Smooth muscle cell (in vitro differentiated cells): ENCODE measurements around the gene UBN1. TPM values are rescaled to one million over a fixed set of nuclear protein-coding genes. Genes with fewer than 3 reads are reported as not detected.

Experiments
- DNase-seq: peaks from one replicate; lab custom pipeline; 2025; ENCODE audit not compliant: unreplicated experiment; lab: John Stamatoyannopoulos, UW
- H2AFZ ChIP-seq: fragments of 200-600 bp; sonication (generic); 2 replicates; pipeline ENCODE4 v1.6.0; 2016; ENCODE audit warnings: antibody characterized with exemption, low read depth, mild to moderate bottlenecking
- H3F3A ChIP-seq: fragments of 200-600 bp; sonication (generic); 2 replicates; pipeline ENCODE4 v1.6.0; 2017; ENCODE audit warnings: antibody characterized with exemption, low read depth
- H3K27ac ChIP-seq: fragments of 200-600 bp; sonication (generic); 2 replicates; pipeline ENCODE4 v1.5.1; 2016; ENCODE audit warnings: low read depth, mild to moderate bottlenecking
- H3K27me3 ChIP-seq: fragments of 200-600 bp; sonication (generic); 2 replicates; pipeline ENCODE4 v1.6.1; 2016; ENCODE audit warnings: low read depth, mild to moderate bottlenecking
- H3K36me3 ChIP-seq: fragments of 200-600 bp; sonication (generic); 2 replicates; pipeline ENCODE4 v1.5.1; 2016; ENCODE audit warnings: low read depth
- H3K4me1 ChIP-seq: fragments of 200-600 bp; sonication (generic); 2 replicates; pipeline ENCODE4 v1.5.1; 2016; ENCODE audit warnings: low read depth
- H3K4me2 ChIP-seq: fragments of 200-600 bp; sonication (generic); 2 replicates; pipeline ENCODE4 v1.6.0; 2016; ENCODE audit warnings: mild to moderate bottlenecking
- H3K4me3 ChIP-seq: fragments of 200-600 bp; sonication (generic); 2 replicates; pipeline ENCODE4 v1.5.1; 2016; ENCODE audit warnings: mild to moderate bottlenecking
- H3K79me2 ChIP-seq: fragments of 200-600 bp; sonication (generic); 2 replicates; pipeline ENCODE4 v1.6.0; 2016; ENCODE audit warnings: low read depth, mild to moderate bottlenecking
- H3K9ac ChIP-seq: fragments of 200-600 bp; sonication (generic); 2 replicates; pipeline ENCODE4 v1.6.0; 2016; ENCODE audit warnings: low read depth
- H3K9me3 ChIP-seq: fragments of 200-600 bp; sonication (generic); replicated peaks from 2 replicates; pipeline ENCODE4 v1.5.1; 2016; ENCODE audit warnings: low read depth
- H4K20me1 ChIP-seq: fragments of 200-600 bp; sonication (generic); 2 replicates; pipeline ENCODE4 v1.6.0; 2016; ENCODE audit warnings: low read depth
- WGBS: methylation state at CpG from one replicate; pipeline ENCODE4 v1.1.7; 2016; ENCODE audit warnings: low lambda C conversion rate; 5-methylcytosine and 5-hydroxymethylcytosine counted together
- polyA plus RNA-seq: library from polyadenylated mRNA; unstranded; fragments of >200 nt; fragmentation: Nextera tagmentation; extraction: Ambion mirVana; gene quantifications from 2 replicates; pipeline ENCODE4 v1.2.1, GENCODE V29; 2016
- total RNA-seq: library from RNA; depleted of rRNA; stranded (reverse); fragments of >200 nt; gene quantifications from 2 replicates; pipeline ENCODE4 v1.2.3, GENCODE V29; 2014
- TF ChIP-seq, protein P1 (sequence below): fragments of 200-600 bp; sonication (generic); IDR thresholded peaks from 2 replicates; pipeline ENCODE4 v1.5.1; 2017; ENCODE audit warnings: borderline replicate concordance, mild to moderate bottlenecking, antibody characterized with exemption; ENCODE audit not compliant: insufficient read depth, poor library complexity, severe bottlenecking

The UBN1 gene
- total and polyA plus RNA-seq, 2 experiments from 2014 or later: 16.2 to 29.7 TPM

GRCh38 chr16:4855371-4855770, 8.1 kb downstream of the UBN1 start:
- Histone ChIP-seq H3K27ac (no peak overlapping the region), H3K79me2 (peaks cover 53% of the 10 kb centered on the region), H3K36me3 (peaks cover 21% of the 10 kb centered on the region), H3K4me1 (peaks cover 7% of the 10 kb centered on the region), H2AFZ (no peak overlapping the region), H3K9ac (no peak overlapping the region), H3K4me3 (no peak overlapping the region), H3F3A (no peaks in the 10 kb centered on the region), H4K20me1 (peaks cover 70% of the 10 kb centered on the region), H3K9me3 (no peaks in the 10 kb centered on the region), H3K27me3 (no peaks in the 10 kb centered on the region), H3K4me2 (no peak overlapping the region)
- 75% methylated on average over 5 of the region's 5 CpGs for whole genome bisulfite sequencing
- TF ChIP-seq, protein P1, sequence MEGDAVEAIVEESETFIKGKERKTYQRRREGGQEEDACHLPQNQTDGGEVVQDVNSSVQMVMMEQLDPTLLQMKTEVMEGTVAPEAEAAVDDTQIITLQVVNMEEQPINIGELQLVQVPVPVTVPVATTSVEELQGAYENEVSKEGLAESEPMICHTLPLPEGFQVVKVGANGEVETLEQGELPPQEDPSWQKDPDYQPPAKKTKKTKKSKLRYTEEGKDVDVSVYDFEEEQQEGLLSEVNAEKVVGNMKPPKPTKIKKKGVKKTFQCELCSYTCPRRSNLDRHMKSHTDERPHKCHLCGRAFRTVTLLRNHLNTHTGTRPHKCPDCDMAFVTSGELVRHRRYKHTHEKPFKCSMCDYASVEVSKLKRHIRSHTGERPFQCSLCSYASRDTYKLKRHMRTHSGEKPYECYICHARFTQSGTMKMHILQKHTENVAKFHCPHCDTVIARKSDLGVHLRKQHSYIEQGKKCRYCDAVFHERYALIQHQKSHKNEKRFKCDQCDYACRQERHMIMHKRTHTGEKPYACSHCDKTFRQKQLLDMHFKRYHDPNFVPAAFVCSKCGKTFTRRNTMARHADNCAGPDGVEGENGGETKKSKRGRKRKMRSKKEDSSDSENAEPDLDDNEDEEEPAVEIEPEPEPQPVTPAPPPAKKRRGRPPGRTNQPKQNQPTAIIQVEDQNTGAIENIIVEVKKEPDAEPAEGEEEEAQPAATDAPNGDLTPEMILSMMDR: no peak
- no peak for DNase-seq

DNA sequence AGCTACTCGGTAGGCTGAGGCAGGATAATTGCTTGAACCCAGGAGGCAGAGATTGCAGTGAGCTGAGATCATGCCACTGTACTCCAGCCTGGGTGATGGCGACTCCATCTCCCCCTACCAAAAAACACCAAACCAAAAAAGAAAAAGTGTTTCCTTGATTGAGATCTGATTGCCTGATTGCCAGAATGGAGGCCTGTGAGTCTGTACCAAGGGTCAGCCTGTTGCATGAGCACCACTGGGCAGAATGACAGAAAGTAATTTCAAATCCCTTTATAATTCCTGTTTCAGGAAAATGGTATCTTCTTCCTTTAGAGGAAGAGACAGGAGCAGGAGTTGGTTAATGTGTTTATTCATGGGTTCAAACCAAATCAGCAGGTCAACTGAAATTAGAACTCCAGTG, 8.5 kb downstream of the UBN1 start:
- Histone ChIP-seq H3K4me2 (no peak overlapping the region), H3K4me1 (peaks cover 4% of the 10 kb centered on the region), H3K9me3 (no peaks in the 10 kb centered on the region), H2AFZ (no peak overlapping the region), H3K79me2 (peaks cover 49% of the 10 kb centered on the region), H3F3A (no peaks in the 10 kb centered on the region), H3K4me3 (no peak overlapping the region), H3K27ac (no peak overlapping the region), H3K9ac (no peak overlapping the region), H3K27me3 (no peaks in the 10 kb centered on the region), H3K36me3 (peaks cover 25% of the 10 kb centered on the region), H4K20me1 (peaks cover 68% of the 10 kb centered on the region)
- WGBS: 90% methylated on average over 2 of the region's 2 CpGs
- TF ChIP-seq, protein P1: no peak
- DNase-seq: no peak

GRCh38 chr16:4859190-4859899, 12.1 kb downstream of the UBN1 start:
- 98% methylated on average over 17 of the region's 17 CpGs for WGBS
- no peak overlapping the region for H3K9ac ChIP-seq
- TF ChIP-seq, protein P1: no peak
- no peaks in the 10 kb centered on the region for H3K27me3 ChIP-seq
- no peak overlapping the region for H3K4me3 ChIP-seq
- peaks cover 57% of the 10 kb centered on the region for H3K79me2 ChIP-seq
- no peaks in the 10 kb centered on the region for H3K9me3 ChIP-seq
- no peaks in the 10 kb centered on the region for H3F3A ChIP-seq
- H3K4me1 ChIP-seq: no peaks in the 10 kb centered on the region
- no peak overlapping the region for H2AFZ ChIP-seq
- no peak overlapping the region for H3K27ac ChIP-seq
- no peak overlapping the region for H3K4me2 ChIP-seq
- no peak for DNase-seq
- peaks cover 65% of the 10 kb centered on the region for H4K20me1 ChIP-seq
- peaks cover 26% of the 10 kb centered on the region for H3K36me3 ChIP-seq

DNA sequence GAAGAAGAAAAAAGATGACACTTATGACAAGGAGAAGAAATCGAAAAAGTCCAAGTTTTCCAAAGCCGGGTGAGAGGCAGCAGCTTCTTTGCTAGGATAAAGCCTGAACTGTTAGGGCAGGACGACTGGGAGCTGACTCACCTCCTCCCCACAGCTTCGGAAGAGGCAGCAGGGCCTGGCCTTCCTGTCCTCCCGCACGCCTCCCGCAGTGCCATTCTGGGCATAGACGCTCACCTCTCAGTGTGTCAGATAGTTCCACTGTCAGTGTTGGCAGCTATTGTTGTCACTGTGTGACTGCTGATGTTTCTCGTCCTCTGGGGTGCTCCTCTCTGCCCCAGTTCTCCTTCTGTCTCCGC, 12.6 kb downstream of the UBN1 start:
- TF ChIP-seq, protein P1: no peak
- no peak overlapping the region for H2AFZ ChIP-seq
- H3K79me2 ChIP-seq: peaks cover 59% of the 10 kb centered on the region
- no peak overlapping the region for H3K27ac ChIP-seq
- H3F3A ChIP-seq: no peaks in the 10 kb centered on the region
- H3K9me3 ChIP-seq: no peaks in the 10 kb centered on the region
- no peak overlapping the region for H3K4me2 ChIP-seq
- H3K9ac ChIP-seq: no peak overlapping the region
- no peak overlapping the region for H3K4me3 ChIP-seq
- peaks cover 26% of the 10 kb centered on the region for H3K36me3 ChIP-seq
- no peaks in the 10 kb centered on the region for H3K4me1 ChIP-seq
- peaks cover 68% of the 10 kb centered on the region for H4K20me1 ChIP-seq
- 86% methylated on average over 10 of the region's 10 CpGs for whole genome bisulfite sequencing
- no peak for DNase-seq
- H3K27me3 ChIP-seq: no peaks in the 10 kb centered on the region
